Liver (tissue), 9 donors: ENCODE measurements around the gene NUDT8. TPM values are rescaled to one million over a fixed set of nuclear protein-coding genes. Genes with fewer than 3 reads are reported as not detected.

Experiments
- DNase-seq: peaks from one replicate; pipeline ENCODE4 v3.0.0-alpha.2; 2017; ENCODE audit warnings: low spot score
- H3K27ac ChIP-seq, 2 donors: one replicate each; pipeline ENCODE4 v1.7.0; 2013; ENCODE audit warnings: inconsistent platforms in 2 of 2, low read length in 2 of 2, control low read depth in 1 of 2, low read depth in 1 of 2, mild to moderate bottlenecking in 1 of 2
- H3K27me3 ChIP-seq, 4 donors: one replicate each; pipeline versions ENCODE4 v1.6.1 to v1.7.0; 2013; ENCODE audit warnings: low read length in 3 of 4, inconsistent platforms in 1 of 4, mild to moderate bottlenecking in 1 of 4, moderate library complexity in 1 of 4; ENCODE audit not compliant: control insufficient read depth in 4 of 4, insufficient read depth in 4 of 4
- H3K36me3 ChIP-seq, 4 donors: one replicate each; pipeline versions ENCODE4 v1.6.1 to v1.7.0; 2013; ENCODE audit warnings: low read length in 3 of 4, mild to moderate bottlenecking in 3 of 4, low read depth in 1 of 4, moderate library complexity in 1 of 4; ENCODE audit not compliant: control insufficient read depth in 4 of 4, insufficient read depth in 3 of 4
- H3K4me1 ChIP-seq, 4 donors: one replicate each; pipeline versions ENCODE4 v1.6.1 to v1.7.0; 2013; ENCODE audit warnings: low read length in 3 of 4, mild to moderate bottlenecking in 3 of 4, moderate library complexity in 1 of 4; ENCODE audit not compliant: control insufficient read depth in 4 of 4, insufficient read depth in 4 of 4
- H3K4me3 ChIP-seq, 3 donors: one replicate each; pipeline versions ENCODE4 v1.6.1 to v1.7.0; 2013; ENCODE audit warnings: low read length in 3 of 3, control low read depth in 1 of 3, low read depth in 1 of 3, mild to moderate bottlenecking in 1 of 3
- H3K9ac ChIP-seq, 2 donors: one replicate each; pipeline ENCODE4 v1.7.0; 2013; ENCODE audit warnings: low read length in 2 of 2, mild to moderate bottlenecking in 2 of 2, moderate library complexity in 2 of 2, control low read depth in 1 of 2, low read depth in 1 of 2
- H3K9me3 ChIP-seq, 4 donors: one replicate each; pipeline versions ENCODE4 v1.6.1 to v1.7.0; 2013; ENCODE audit warnings: low read length in 3 of 4; ENCODE audit not compliant: control insufficient read depth in 4 of 4
- FOXA1 ChIP-seq: IDR thresholded peaks from 2 replicates; pipeline ENCODE4 v1.6.1; 2016; ENCODE audit warnings: antibody characterized with exemption
- FOXA2 ChIP-seq: IDR thresholded peaks from 2 replicates; pipeline ENCODE4 v1.6.1; 2016; ENCODE audit warnings: antibody characterized with exemption
- GABPA ChIP-seq, 2 donors: IDR thresholded peaks in 1 of 2; conservative IDR thresholded peaks in 1 of 2; 2 replicates each; pipeline ENCODE4 v1.6.1; 2016; ENCODE audit warnings: antibody characterized with exemption in 2 of 2, mild to moderate bottlenecking in 1 of 2, moderate library complexity in 1 of 2
- HNF4G ChIP-seq: IDR thresholded peaks from 2 replicates; pipeline ENCODE4 v1.6.1; 2016; ENCODE audit warnings: antibody characterized with exemption
- JUND ChIP-seq, 2 donors: IDR thresholded peaks; 2 replicates each; pipeline ENCODE4 v1.6.1; 2016; ENCODE audit warnings: antibody characterized with exemption in 2 of 2
- NR2F2 ChIP-seq: IDR thresholded peaks from 2 replicates; pipeline ENCODE4 v1.6.1; 2016; ENCODE audit warnings: antibody characterized with exemption
- RAD21 ChIP-seq, 2 donors: IDR thresholded peaks; 2 replicates each; pipeline ENCODE4 v1.6.1; 2016; ENCODE audit warnings: antibody characterized with exemption in 2 of 2, mild to moderate bottlenecking in 2 of 2
- RXRA ChIP-seq, 2 donors: IDR thresholded peaks; 2 replicates each; pipeline ENCODE4 v1.6.1; 2017 to 2018; ENCODE audit warnings: antibody characterized with exemption in 2 of 2, mild to moderate bottlenecking in 1 of 2
- TAF1 ChIP-seq: conservative IDR thresholded peaks from 2 replicates; pipeline ENCODE4 v1.6.1; 2016; ENCODE audit warnings: antibody characterized with exemption, mild to moderate bottlenecking
- WGBS: extraction: QIAGEN DNeasy Blood & Tissue Kit; methylation state at CpG from one replicate; pipeline ENCODE4 v1.1.7; 2013; 5-methylcytosine and 5-hydroxymethylcytosine counted together
- polyA plus RNA-seq, 2 donors: library from polyadenylated mRNA; stranded (reverse) in 1 of 2; unstranded in 1 of 2; fragments of 200-250 nt in 1 of 2; fragments of >200 nt in 1 of 2; fragmentation: Nextera tagmentation in 1 of 2; extraction: Ambion mirVana in 1 of 2; gene quantifications; one replicate each; pipeline versions ENCODE4 v1.2.1 to v1.2.3, GENCODE V29; 2013 to 2015
- total RNA-seq, 2 donors: library from RNA; depleted of rRNA; stranded (reverse); fragments of >200 nt; gene quantifications; one replicate each; pipeline ENCODE4 v1.2.3, GENCODE V29; 2014
- TF ChIP-seq, protein P1 (sequence below): IDR thresholded peaks from 2 replicates; pipeline ENCODE4 v1.6.1; 2016; ENCODE audit warnings: antibody characterized with exemption
- TF ChIP-seq, protein P2 (sequence below): IDR thresholded peaks from 2 replicates; pipeline ENCODE4 v1.6.1; 2016; ENCODE audit warnings: antibody characterized with exemption, mild to moderate bottlenecking
- TF ChIP-seq, protein P3 (sequence below): fragments of 150-350 bp; IDR thresholded peaks from 2 replicates; pipeline ENCODE4 v1.5.1; 2017; ENCODE audit warnings: improper control_type of control experiment, low read depth, low read length; ENCODE audit not compliant: missing input control
- TF ChIP-seq, protein P4 (sequence below): IDR thresholded peaks from 2 replicates; pipeline ENCODE4 v1.6.1; 2016; ENCODE audit warnings: antibody characterized with exemption
- TF ChIP-seq, protein P5 (sequence below): IDR thresholded peaks from 2 replicates; pipeline ENCODE4 v1.6.1; 2016; ENCODE audit warnings: antibody characterized with exemption
- donor health status: healthy.
- donor health status: healthy.
- donor health status: healthy.
- donor health status: healthy.
- donor health status: healthy.

Gene NUDT8
- total and polyA plus RNA-seq, 4 donors = 19.5 to 66.9 (median 24.4) TPM

- Histone ChIP-seq H3K9ac (no peak overlapping the region), H3K4me3 (no peak overlapping the region), H3K9me3 (no peaks in the 10 kb centered on the region), H3K36me3 (peaks cover 0 to 6% (median 0%) of the 10 kb centered on the region in 4 donors), H3K27ac (no peak overlapping the region), H3K27me3 (no peaks in the 10 kb centered on the region), H3K4me1 (peaks cover 0 to 5% (median 3%) of the 10 kb centered on the region in 4 donors)
- no peak for DNase-seq
- TF ChIP-seq RAD21 (IDR thresholded peaks at IDR 0.05) (no peak), RXRA (IDR thresholded peaks at IDR 0.05) (no peak), FOXA1 (no peak), NR2F2 (no peak)
- TF ChIP-seq, protein P1, sequence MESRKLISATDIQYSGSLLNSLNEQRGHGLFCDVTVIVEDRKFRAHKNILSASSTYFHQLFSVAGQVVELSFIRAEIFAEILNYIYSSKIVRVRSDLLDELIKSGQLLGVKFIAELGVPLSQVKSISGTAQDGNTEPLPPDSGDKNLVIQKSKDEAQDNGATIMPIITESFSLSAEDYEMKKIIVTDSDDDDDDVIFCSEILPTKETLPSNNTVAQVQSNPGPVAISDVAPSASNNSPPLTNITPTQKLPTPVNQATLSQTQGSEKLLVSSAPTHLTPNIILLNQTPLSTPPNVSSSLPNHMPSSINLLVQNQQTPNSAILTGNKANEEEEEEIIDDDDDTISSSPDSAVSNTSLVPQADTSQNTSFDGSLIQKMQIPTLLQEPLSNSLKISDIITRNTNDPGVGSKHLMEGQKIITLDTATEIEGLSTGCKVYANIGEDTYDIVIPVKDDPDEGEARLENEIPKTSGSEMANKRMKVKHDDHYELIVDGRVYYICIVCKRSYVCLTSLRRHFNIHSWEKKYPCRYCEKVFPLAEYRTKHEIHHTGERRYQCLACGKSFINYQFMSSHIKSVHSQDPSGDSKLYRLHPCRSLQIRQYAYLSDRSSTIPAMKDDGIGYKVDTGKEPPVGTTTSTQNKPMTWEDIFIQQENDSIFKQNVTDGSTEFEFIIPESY = no peak
- WGBS = 88% methylated on average over 12 of the region's 12 CpGs
These were observed 11.1 kb upstream of the NUDT8 start for GRCh38 chr11:67640758-67641337.

- no peak overlapping the region for H3K4me3 ChIP-seq
- DNase-seq = peak; percentile 60
- no peaks in the 10 kb centered on the region for H3K9me3 ChIP-seq
- TF ChIP-seq RAD21 (IDR thresholded peaks at IDR 0.05) (peak; percentile 71 to 82), NR2F2 (no peak), RXRA (IDR thresholded peaks at IDR 0.05) (peak in 1 of 2 donors; percentile 53), FOXA1 (no peak), JUND (IDR thresholded peaks at IDR 0.05) (no peak), HNF4G (no peak), TAF1 (no peak), GABPA (IDR thresholded peaks at IDR 0.05 in 1 of 2, conservative IDR thresholded peaks at IDR 0.05 in 1 of 2) (no peak), FOXA2 (no peak)
- TF ChIP-seq, protein P2, sequence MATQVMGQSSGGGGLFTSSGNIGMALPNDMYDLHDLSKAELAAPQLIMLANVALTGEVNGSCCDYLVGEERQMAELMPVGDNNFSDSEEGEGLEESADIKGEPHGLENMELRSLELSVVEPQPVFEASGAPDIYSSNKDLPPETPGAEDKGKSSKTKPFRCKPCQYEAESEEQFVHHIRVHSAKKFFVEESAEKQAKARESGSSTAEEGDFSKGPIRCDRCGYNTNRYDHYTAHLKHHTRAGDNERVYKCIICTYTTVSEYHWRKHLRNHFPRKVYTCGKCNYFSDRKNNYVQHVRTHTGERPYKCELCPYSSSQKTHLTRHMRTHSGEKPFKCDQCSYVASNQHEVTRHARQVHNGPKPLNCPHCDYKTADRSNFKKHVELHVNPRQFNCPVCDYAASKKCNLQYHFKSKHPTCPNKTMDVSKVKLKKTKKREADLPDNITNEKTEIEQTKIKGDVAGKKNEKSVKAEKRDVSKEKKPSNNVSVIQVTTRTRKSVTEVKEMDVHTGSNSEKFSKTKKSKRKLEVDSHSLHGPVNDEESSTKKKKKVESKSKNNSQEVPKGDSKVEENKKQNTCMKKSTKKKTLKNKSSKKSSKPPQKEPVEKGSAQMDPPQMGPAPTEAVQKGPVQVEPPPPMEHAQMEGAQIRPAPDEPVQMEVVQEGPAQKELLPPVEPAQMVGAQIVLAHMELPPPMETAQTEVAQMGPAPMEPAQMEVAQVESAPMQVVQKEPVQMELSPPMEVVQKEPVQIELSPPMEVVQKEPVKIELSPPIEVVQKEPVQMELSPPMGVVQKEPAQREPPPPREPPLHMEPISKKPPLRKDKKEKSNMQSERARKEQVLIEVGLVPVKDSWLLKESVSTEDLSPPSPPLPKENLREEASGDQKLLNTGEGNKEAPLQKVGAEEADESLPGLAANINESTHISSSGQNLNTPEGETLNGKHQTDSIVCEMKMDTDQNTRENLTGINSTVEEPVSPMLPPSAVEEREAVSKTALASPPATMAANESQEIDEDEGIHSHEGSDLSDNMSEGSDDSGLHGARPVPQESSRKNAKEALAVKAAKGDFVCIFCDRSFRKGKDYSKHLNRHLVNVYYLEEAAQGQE = no peak
- TF ChIP-seq, protein P1 = no peak
- TF ChIP-seq, protein P3, sequence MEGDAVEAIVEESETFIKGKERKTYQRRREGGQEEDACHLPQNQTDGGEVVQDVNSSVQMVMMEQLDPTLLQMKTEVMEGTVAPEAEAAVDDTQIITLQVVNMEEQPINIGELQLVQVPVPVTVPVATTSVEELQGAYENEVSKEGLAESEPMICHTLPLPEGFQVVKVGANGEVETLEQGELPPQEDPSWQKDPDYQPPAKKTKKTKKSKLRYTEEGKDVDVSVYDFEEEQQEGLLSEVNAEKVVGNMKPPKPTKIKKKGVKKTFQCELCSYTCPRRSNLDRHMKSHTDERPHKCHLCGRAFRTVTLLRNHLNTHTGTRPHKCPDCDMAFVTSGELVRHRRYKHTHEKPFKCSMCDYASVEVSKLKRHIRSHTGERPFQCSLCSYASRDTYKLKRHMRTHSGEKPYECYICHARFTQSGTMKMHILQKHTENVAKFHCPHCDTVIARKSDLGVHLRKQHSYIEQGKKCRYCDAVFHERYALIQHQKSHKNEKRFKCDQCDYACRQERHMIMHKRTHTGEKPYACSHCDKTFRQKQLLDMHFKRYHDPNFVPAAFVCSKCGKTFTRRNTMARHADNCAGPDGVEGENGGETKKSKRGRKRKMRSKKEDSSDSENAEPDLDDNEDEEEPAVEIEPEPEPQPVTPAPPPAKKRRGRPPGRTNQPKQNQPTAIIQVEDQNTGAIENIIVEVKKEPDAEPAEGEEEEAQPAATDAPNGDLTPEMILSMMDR = peak; percentile 76
- TF ChIP-seq, protein P4, sequence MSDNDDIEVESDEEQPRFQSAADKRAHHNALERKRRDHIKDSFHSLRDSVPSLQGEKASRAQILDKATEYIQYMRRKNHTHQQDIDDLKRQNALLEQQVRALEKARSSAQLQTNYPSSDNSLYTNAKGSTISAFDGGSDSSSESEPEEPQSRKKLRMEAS = no peak
- TF ChIP-seq, protein P5, sequence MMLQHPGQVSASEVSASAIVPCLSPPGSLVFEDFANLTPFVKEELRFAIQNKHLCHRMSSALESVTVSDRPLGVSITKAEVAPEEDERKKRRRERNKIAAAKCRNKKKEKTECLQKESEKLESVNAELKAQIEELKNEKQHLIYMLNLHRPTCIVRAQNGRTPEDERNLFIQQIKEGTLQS = no peak
- H3K27ac ChIP-seq = no peak overlapping the region
- 46% methylated on average over 23 of the region's 23 CpGs for WGBS
- no peak overlapping the region for H3K9ac ChIP-seq
- H3K4me1 ChIP-seq = peaks cover 0 to 5% (median 3%) of the 10 kb centered on the region in 4 donors
- no peaks in the 10 kb centered on the region for H3K27me3 ChIP-seq
- peaks cover 0 to 6% (median 0%) of the 10 kb centered on the region in 4 donors for H3K36me3 ChIP-seq
These were observed 10.5 kb upstream of the NUDT8 start for GRCh38 chr11:67640021-67640757.
